Measurements from ENCODE around the gene SRGAP2C.
"Not testable (repeated sequence)": the region's sequence is repeated elsewhere in the genome, so short reads cannot be mapped to it uniquely, and the experiment has no call there.

GRCh38 chr1:121349332-121349967 is 164.7 kb downstream of the SRGAP2C start:
- not testable (repeated sequence) for TF ChIP-seq CTCF, POLR2A (IDR thresholded peaks at IDR 0.05)
